ENCODE results near the gene LYSET. TPM values are rescaled to one million over a fixed set of nuclear protein-coding genes. Genes with fewer than 3 reads are reported as not detected.
A peak's percentile ranks its signal among the peaks of the same experiment; 100 is the strongest.

Gene LYSET
- total RNA-seq (2014; rRNA removed; shearing (Covaris generic)) (9.3 and 12.0 TPM in 2 replicates), total RNA-seq (2022) (17.9 and 19.7 TPM in 2 replicates), Bru-seq, nascent RNA (percentile 69 among the genes with signal in this experiment), BruChase-seq, experiment 1, labeled RNA remaining after a 6-hour chase (percentile 74 among the genes with signal in this experiment), BruChase-seq, experiment 2, labeled RNA remaining after a 2-hour chase (percentile 82 among the genes with signal in this experiment)
- long read RNA-seq, transcript TMEM251-202 (2 exons, 1,303 nt): major isoform, 11 of 20 reads
- long read RNA-seq, transcript TMEM251-201 (2 exons, 909 nt): minor isoform, 9 of 20 reads
- long read RNA-seq, partial matches to known transcripts: 0 of 20 reads
- long read RNA-seq, other reads (novel, unspliced or antisense): 0 of 20 reads

- DNase-seq (ENCODE audit: low spot score): peak; percentile 93
- no peaks in the 10 kb centered on the region for H3K9me2 ChIP-seq (ENCODE audit: insufficient read depth, low read length)
- H4K20me1 ChIP-seq (ENCODE audit: insufficient read depth, low read length): no peaks in the 10 kb centered on the region
- H3K27ac ChIP-seq (ENCODE audit: low read depth, low read length, poor library complexity, severe bottlenecking): peak within 1 kb of the TSS; percentile 87
- peak within 1 kb of the TSS; percentile 100 for H3K4me3 ChIP-seq (ENCODE audit: low read depth, low read length, poor library complexity, severe bottlenecking)
- peak within 1 kb of the TSS; percentile 92 for H2AFZ ChIP-seq (ENCODE audit: low read length)
- H3K4me2 ChIP-seq (ENCODE audit: low read length): peak within 1 kb of the TSS; percentile 88
- intact Hi-C loops (cut with micrococcal nuclease; ENCODE audit: unreplicated experiment): loop anchor here (1.0 to 2.0 kb wide), 2 partner anchors 23 to 70 kb away; partner anchors contain the start of genes GON7, ITPK1 and UBR7
- TF ChIP-seq, protein P1, sequence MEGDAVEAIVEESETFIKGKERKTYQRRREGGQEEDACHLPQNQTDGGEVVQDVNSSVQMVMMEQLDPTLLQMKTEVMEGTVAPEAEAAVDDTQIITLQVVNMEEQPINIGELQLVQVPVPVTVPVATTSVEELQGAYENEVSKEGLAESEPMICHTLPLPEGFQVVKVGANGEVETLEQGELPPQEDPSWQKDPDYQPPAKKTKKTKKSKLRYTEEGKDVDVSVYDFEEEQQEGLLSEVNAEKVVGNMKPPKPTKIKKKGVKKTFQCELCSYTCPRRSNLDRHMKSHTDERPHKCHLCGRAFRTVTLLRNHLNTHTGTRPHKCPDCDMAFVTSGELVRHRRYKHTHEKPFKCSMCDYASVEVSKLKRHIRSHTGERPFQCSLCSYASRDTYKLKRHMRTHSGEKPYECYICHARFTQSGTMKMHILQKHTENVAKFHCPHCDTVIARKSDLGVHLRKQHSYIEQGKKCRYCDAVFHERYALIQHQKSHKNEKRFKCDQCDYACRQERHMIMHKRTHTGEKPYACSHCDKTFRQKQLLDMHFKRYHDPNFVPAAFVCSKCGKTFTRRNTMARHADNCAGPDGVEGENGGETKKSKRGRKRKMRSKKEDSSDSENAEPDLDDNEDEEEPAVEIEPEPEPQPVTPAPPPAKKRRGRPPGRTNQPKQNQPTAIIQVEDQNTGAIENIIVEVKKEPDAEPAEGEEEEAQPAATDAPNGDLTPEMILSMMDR (conservative IDR thresholded peaks at IDR 0.05; ENCODE audit: low read length): peak; percentile 64
- TF ChIP-seq EZH2phosphoT487 (IDR thresholded peaks at IDR 0.05; ENCODE audit: borderline replicate concordance, low read depth, low read length): no peak
- H3K4me1 ChIP-seq (ENCODE audit: insufficient read depth, low read length, poor library complexity, severe bottlenecking): peaks cover 21% of the 10 kb centered on the region
- H3K9me3 ChIP-seq (ENCODE audit: low read length): no peaks in the 10 kb centered on the region
- peaks cover 33% of the 10 kb centered on the region for H3K36me3 ChIP-seq (ENCODE audit: insufficient read depth, low read length)
- H3K79me2 ChIP-seq (ENCODE audit: insufficient read depth, low read depth, low read length): peaks cover 44% of the 10 kb centered on the region
- CTCF ChIA-PET (ENCODE audit: unreplicated experiment): interaction anchor here (0.8 to 1.0 kb wide), 3 partner anchors 10 to 22 kb away, joined by 3 read pairs; partner anchors contain the start of gene GON7
- BruUV-seq (replicated peaks): no TSS peak
- POLR2A ChIA-PET: interaction anchor here (0.6 to 1.8 kb wide), 6 partner anchors 11 to 730 kb away, joined by 3 to 8 read pairs (median 4); partner anchors contain the start of genes GON7 and UBR7
Observed at GRCh38 chr14:93184391-93185348, at the start of gene LYSET, which contains the start of gene MOAP1. Gene LYSET (plus strand): TSS chr14:93185317. CDS start chr14:93185406, 89 bp downstream. Gene MOAP1 (minus strand): TSS chr14:93184897. CDS start chr14:93184242, 655 bp downstream.

- Histone ChIP-seq H3K4me3 (ENCODE audit: low read depth, low read length, poor library complexity, severe bottlenecking) (no peak overlapping the region), H3K9me3 (ENCODE audit: low read length) (no peaks in the 10 kb centered on the region), H3K4me2 (ENCODE audit: low read length) (no peak overlapping the region), H3K4me1 (ENCODE audit: insufficient read depth, low read length, poor library complexity, severe bottlenecking) (peaks cover 6% of the 10 kb centered on the region), H3K9me2 (ENCODE audit: insufficient read depth, low read length) (no peaks in the 10 kb centered on the region), H3K36me3 (ENCODE audit: insufficient read depth, low read length) (no peaks in the 10 kb centered on the region), H3K27ac (ENCODE audit: low read depth, low read length, poor library complexity, severe bottlenecking) (no peak overlapping the region), H4K20me1 (ENCODE audit: insufficient read depth, low read length) (no peaks in the 10 kb centered on the region), H3K79me2 (ENCODE audit: insufficient read depth, low read depth, low read length) (no peaks in the 10 kb centered on the region), H2AFZ (ENCODE audit: low read length) (no peak overlapping the region)
- TF ChIP-seq EZH2phosphoT487 (IDR thresholded peaks at IDR 0.05; ENCODE audit: borderline replicate concordance, low read depth, low read length): no peak
- TF ChIP-seq, protein P1 (conservative IDR thresholded peaks at IDR 0.05; ENCODE audit: low read length): no peak
- DNase-seq (ENCODE audit: low spot score): no peak
- no TSS peak for BruUV-seq (replicated peaks)
- ChIA-PET POLR2A (no interaction called here), CTCF (ENCODE audit: unreplicated experiment) (no interaction called here)
- intact Hi-C loops (cut with micrococcal nuclease; ENCODE audit: unreplicated experiment): no loop called here
Observed at GRCh38 chr14:93135399-93135798, 49.7 kb upstream of the LYSET start.

Data from OCI-LY7 (cell line).